Prostate gland (tissue), 2 donors: ENCODE measurements around the gene SMIM22.

Experiments used
- POLR2AphosphoS5 ChIP-seq: sonication (generic); formaldehyde crosslinking; IDR thresholded peaks from one replicate; pipeline ENCODE4 v1.6.1; 2017; ENCODE audit warnings: antibody characterized with exemption
- TF ChIP-seq, protein P1 (sequence below), 4 experiments: fragments of 200-600 bp in 2 of 4; fragments of 450-650 bp in 2 of 4; sonication (generic) in 2 of 4; IDR thresholded peaks; 1 replicate in 3 of 4; 2 replicates in 1 of 4; pipeline ENCODE4 v1.5.1; 2016 to 2019; ENCODE audit warnings: antibody characterized with exemption in 4 of 4, mild to moderate bottlenecking in 2 of 4, moderate library complexity in 2 of 4

GRCh38 chr16:4813251-4814003 lies 18.3 kb downstream of the SMIM22 start:
- no peak for TF ChIP-seq POLR2AphosphoS5
- TF ChIP-seq, protein P1, sequence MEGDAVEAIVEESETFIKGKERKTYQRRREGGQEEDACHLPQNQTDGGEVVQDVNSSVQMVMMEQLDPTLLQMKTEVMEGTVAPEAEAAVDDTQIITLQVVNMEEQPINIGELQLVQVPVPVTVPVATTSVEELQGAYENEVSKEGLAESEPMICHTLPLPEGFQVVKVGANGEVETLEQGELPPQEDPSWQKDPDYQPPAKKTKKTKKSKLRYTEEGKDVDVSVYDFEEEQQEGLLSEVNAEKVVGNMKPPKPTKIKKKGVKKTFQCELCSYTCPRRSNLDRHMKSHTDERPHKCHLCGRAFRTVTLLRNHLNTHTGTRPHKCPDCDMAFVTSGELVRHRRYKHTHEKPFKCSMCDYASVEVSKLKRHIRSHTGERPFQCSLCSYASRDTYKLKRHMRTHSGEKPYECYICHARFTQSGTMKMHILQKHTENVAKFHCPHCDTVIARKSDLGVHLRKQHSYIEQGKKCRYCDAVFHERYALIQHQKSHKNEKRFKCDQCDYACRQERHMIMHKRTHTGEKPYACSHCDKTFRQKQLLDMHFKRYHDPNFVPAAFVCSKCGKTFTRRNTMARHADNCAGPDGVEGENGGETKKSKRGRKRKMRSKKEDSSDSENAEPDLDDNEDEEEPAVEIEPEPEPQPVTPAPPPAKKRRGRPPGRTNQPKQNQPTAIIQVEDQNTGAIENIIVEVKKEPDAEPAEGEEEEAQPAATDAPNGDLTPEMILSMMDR (IDR thresholded peaks at IDR 0.05), result no peak
